ENCODE measurements around the gene CNTN5. TPM values are rescaled to one million over a fixed set of nuclear protein-coding genes. Genes with fewer than 3 reads are reported as not detected.

Gene CNTN5
- total RNA-seq, 2 donors from 2014 or later: 0.78 TPM; not detected in 1

DNA sequence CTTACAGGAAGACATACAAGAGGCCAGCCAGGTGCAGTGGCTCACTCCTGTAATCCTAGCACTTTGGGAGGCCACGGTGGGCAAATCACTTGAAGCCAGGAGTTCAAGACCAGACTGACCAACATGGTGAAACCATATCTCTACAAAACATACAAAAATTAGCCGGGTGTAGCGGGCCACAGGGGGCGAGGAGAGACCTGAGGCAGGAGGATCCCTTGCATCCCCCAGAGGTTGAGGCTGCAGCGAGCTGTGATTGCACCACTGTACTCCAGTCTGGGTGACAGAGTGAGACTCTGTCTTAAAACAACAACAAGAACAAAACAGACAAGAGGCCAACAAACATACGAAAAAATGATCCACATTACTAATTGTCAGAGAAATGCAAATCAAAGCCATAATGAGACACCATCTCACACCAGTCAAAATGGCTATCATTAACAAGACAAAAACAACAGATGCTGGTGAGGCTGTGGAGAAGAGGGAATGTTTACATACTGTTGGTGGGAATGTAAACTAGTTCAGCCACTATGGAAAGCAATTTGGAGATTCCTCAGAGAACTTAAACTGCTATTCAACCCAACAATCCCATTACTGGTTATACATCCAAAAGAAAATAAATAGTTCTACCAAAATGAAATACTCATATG is 1167.5 kb downstream of the CNTN5 start:
- no peak overlapping the region for H3K27ac ChIP-seq
- ATAC-seq (no peak), DNase-seq (no peak)
- no peaks in the 10 kb centered on the region for H3K36me3 ChIP-seq (replicated peaks in 1 of 2; ENCODE audit: insufficient read depth in 1 of 2, low read depth in 2 of 2)
- 84% methylated on average over 6 of the region's 6 CpGs for WGBS, 2 donors
- no peaks in the 10 kb centered on the region for H3K27me3 ChIP-seq
- no peak overlapping the region for H3K4me3 ChIP-seq
- TF ChIP-seq POLR2A (IDR thresholded peaks at IDR 0.05): no peak
- TF ChIP-seq, protein P1, sequence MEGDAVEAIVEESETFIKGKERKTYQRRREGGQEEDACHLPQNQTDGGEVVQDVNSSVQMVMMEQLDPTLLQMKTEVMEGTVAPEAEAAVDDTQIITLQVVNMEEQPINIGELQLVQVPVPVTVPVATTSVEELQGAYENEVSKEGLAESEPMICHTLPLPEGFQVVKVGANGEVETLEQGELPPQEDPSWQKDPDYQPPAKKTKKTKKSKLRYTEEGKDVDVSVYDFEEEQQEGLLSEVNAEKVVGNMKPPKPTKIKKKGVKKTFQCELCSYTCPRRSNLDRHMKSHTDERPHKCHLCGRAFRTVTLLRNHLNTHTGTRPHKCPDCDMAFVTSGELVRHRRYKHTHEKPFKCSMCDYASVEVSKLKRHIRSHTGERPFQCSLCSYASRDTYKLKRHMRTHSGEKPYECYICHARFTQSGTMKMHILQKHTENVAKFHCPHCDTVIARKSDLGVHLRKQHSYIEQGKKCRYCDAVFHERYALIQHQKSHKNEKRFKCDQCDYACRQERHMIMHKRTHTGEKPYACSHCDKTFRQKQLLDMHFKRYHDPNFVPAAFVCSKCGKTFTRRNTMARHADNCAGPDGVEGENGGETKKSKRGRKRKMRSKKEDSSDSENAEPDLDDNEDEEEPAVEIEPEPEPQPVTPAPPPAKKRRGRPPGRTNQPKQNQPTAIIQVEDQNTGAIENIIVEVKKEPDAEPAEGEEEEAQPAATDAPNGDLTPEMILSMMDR (IDR thresholded peaks at IDR 0.05): no peak
- H3K4me1 ChIP-seq: no peaks in the 10 kb centered on the region
- intact Hi-C loops (cut with DNase I): no loop called here
- no peaks in the 10 kb centered on the region for H3K9me3 ChIP-seq

DNA sequence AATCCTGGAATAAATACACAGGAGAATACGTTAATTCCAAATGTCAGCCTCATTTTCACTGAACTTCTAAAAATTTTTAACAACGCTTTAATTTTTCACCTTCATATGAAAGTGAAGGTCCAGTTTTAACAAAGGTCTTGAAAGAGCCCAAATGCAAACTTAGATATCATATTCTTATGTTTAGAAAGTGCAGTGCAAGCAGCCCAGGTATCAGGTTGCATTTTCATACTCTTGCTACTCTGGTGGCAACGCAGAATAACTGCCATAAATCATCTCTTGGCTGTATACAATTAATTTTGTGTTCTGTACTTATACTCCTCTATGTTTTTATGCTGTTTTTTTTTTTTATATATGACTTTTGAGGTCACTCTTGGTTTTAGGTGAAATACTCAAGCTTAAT is 1169.6 kb downstream of the CNTN5 start:
- DNase-seq: no peak
- H3K4me3 ChIP-seq: no peak overlapping the region
- no peaks in the 10 kb centered on the region for H3K9me3 ChIP-seq
- TF ChIP-seq POLR2A (IDR thresholded peaks at IDR 0.05): no peak
- TF ChIP-seq, protein P1 (IDR thresholded peaks at IDR 0.05): no peak
- no peak for ATAC-seq
- no peaks in the 10 kb centered on the region for H3K36me3 ChIP-seq (replicated peaks in 1 of 2; ENCODE audit: insufficient read depth in 1 of 2, low read depth in 2 of 2)
- 45 to 56% methylated on average over 3 of the region's 3 CpGs for WGBS, 2 donors
- intact Hi-C loops (cut with DNase I): no loop called here
- no peak overlapping the region for H3K27ac ChIP-seq
- H3K4me1 ChIP-seq: no peaks in the 10 kb centered on the region
- H3K27me3 ChIP-seq: no peaks in the 10 kb centered on the region

DNA sequence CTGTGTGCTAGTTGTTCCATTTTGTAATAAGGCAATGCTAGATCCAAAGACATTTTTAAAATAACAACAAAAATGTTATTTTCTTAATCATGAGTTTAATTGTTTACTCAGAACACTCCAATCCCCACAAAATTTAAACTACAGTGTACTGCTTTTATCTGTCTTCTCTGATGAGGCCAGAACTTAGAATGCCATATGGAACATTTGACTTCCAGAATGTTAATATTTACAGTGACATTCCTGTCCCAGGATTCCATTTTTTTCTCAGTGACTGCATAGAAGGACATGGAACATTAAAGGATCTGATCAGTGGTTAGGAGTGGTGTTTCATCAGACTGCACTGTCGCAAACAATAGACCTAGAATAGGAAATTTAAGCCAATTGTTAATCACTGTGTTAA is 1171.4 kb downstream of the CNTN5 start:
- no peak for TF ChIP-seq POLR2A (IDR thresholded peaks at IDR 0.05)
- TF ChIP-seq, protein P1 (IDR thresholded peaks at IDR 0.05): no peak
- no peak overlapping the region for H3K4me3 ChIP-seq
- no peaks in the 10 kb centered on the region for H3K4me1 ChIP-seq
- no peaks in the 10 kb centered on the region for H3K36me3 ChIP-seq (replicated peaks in 1 of 2; ENCODE audit: insufficient read depth in 1 of 2, low read depth in 2 of 2)
- H3K27ac ChIP-seq: no peak overlapping the region
- intact Hi-C loops (cut with DNase I): no loop called here
- WGBS, 2 donors: 48 to 94% methylated on average over 1 of the region's 1 CpG
- no peaks in the 10 kb centered on the region for H3K9me3 ChIP-seq
- DNase-seq: no peak
- ATAC-seq: no peak
- H3K27me3 ChIP-seq: no peaks in the 10 kb centered on the region

DNA sequence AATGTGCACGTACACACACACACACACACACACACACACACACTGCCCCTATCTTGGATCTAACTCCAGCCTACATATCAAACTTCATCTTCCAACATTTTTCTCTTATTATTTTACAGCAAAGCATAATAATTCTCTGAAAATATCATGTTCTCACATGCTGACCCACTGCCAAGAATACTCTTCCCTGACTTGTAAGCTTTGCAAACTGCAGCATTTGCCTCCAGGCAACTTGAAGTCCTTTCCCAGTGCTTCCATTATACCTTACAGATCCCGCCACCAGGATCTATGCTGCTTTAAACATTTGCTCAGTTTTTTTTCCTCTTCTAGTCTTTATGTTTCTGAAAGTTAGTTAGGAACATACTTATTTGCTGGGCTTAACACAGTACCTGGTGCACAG is 1183.0 kb downstream of the CNTN5 start:
- Histone ChIP-seq H3K27ac (no peak overlapping the region), H3K27me3 (no peaks in the 10 kb centered on the region), H3K4me1 (no peaks in the 10 kb centered on the region), H3K4me3 (no peak overlapping the region), H3K36me3 (replicated peaks in 1 of 2; ENCODE audit: insufficient read depth in 1 of 2, low read depth in 2 of 2) (no peaks in the 10 kb centered on the region), H3K9me3 (no peaks in the 10 kb centered on the region)
- DNase-seq (no peak), ATAC-seq (no peak)
- no peak for TF ChIP-seq POLR2A (IDR thresholded peaks at IDR 0.05)
- TF ChIP-seq, protein P1 (IDR thresholded peaks at IDR 0.05): no peak
- intact Hi-C loops (cut with DNase I): no loop called here
- WGBS, 2 donors: 76 to 89% methylated on average over 2 of the region's 2 CpGs

DNA sequence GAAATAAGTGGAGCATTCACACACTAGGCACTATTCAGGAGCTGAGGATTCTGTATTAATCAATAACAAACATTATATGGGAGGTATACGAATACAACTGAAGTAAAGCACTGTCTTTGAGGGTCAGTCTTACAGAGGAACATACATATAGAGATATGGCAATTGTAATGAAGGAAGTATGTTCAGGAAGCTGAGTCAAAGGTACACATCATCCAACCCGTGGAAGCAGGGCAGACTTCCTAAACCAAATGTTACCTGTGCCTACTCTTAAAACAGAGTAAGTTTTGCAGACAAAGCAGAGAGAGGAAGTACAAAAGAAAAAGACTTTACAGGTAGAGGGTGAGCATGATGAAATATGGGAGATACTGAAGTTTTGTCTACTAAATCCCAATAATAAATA is 1185.2 kb downstream of the CNTN5 start:
- intact Hi-C loops (cut with DNase I): no loop called here
- no peaks in the 10 kb centered on the region for H3K36me3 ChIP-seq (replicated peaks in 1 of 2; ENCODE audit: insufficient read depth in 1 of 2, low read depth in 2 of 2)
- no peak for TF ChIP-seq POLR2A (IDR thresholded peaks at IDR 0.05)
- H3K27me3 ChIP-seq: no peaks in the 10 kb centered on the region
- H3K4me1 ChIP-seq: no peaks in the 10 kb centered on the region
- H3K27ac ChIP-seq: no peak overlapping the region
- H3K9me3 ChIP-seq: no peaks in the 10 kb centered on the region
- no peak overlapping the region for H3K4me3 ChIP-seq
- ATAC-seq (no peak), DNase-seq (no peak)
- 69 to 75% methylated on average over 2 of the region's 2 CpGs for WGBS, 2 donors
